A549 (cell line): Measurements from ENCODE around the gene GRAP2. TPM values are rescaled to one million over a fixed set of nuclear protein-coding genes. Genes with fewer than 3 reads are reported as not detected.

Experiments used
- ATAC-seq, 2 experiments: fragments of 200-7000 bp in 1 of 2; fragments of >200 bp in 1 of 2; cut with Nextera tagmentation in 1 of 2; cut with Tn5 transposase in 1 of 2; 3 replicates each; pipeline versions ENCODE4 v1.8.0 to v1.9.1; 2018 to 2020; ENCODE audit warnings: mild to moderate bottlenecking in 1 of 2, moderate library complexity in 1 of 2
- CTCF ChIA-PET: fragments of 300-600 bp; sonication (Branson Sonifier 250); formaldehyde crosslinking; extraction: SDS; loops from one replicate; lab custom pipeline; 2021; ENCODE audit warnings: antibody characterized with exemption, inconsistent platforms; lab: Yijun Ruan, JAX
- POLR2A ChIA-PET: fragments of 350-600 bp; formaldehyde crosslinking; extraction: SDS; loops from one replicate; lab custom pipeline; 2021; ENCODE audit warnings: antibody characterized with exemption, inconsistent platforms; lab: Yijun Ruan, JAX
- DNase-seq, 2 experiments: peaks; one replicate each; pipeline versions ENCODE4 v3.0.0 to v3.0.0-alpha.2; 2011 to 2016; ENCODE audit warnings: low read depth in 1 of 2, low spot score in 1 of 2
- FAIRE-seq: peaks from 2 replicates; lab custom pipeline; 2011; peaks lifted over from hg19 to GRCh38; lab: Jason Lieb, UNC
- H3K27ac ChIP-seq, 2 experiments: fragments of >200 bp; sonication (Bioruptor Twin); formaldehyde crosslinking; 3 replicates each; pipeline ENCODE4 v1.5.1; 2016 to 2017
- H3K4me1 ChIP-seq: fragments of >200 bp; sonication (Bioruptor Twin); formaldehyde crosslinking; 3 replicates; pipeline ENCODE4 v1.6.1; 2016
- H3K4me2 ChIP-seq: fragments of >200 bp; sonication (Bioruptor Twin); formaldehyde crosslinking; 3 replicates; pipeline ENCODE4 v1.6.1; 2016
- H3K4me3 ChIP-seq: fragments of >200 bp; sonication (Bioruptor Twin); formaldehyde crosslinking; 3 replicates; pipeline ENCODE4 v1.5.1; 2016
- H3K9me3 ChIP-seq: fragments of >200 bp; sonication (Bioruptor Twin); formaldehyde crosslinking; 3 replicates; pipeline ENCODE4 v1.6.1; 2016
- CBX8 ChIP-seq: fragments of 200-600 bp; sonication (generic); IDR thresholded peaks from 2 replicates; pipeline ENCODE4 v1.6.1; 2016
- CHD2 ChIP-seq: fragments of 150-350 bp; IDR thresholded peaks from 2 replicates; pipeline ENCODE4 v1.6.1; 2014; ENCODE audit warnings: low read length; ENCODE audit not compliant: partially characterized antibody
- EHMT2 ChIP-seq: fragments of 200-600 bp; sonication (generic); IDR thresholded peaks from 2 replicates; pipeline ENCODE4 v1.6.1; 2016; ENCODE audit warnings: antibody characterized with exemption, low read depth, mild to moderate bottlenecking, moderate library complexity
- EP300 ChIP-seq, 2 experiments: fragments of >200 bp; sonication (Bioruptor Twin); formaldehyde crosslinking; IDR thresholded peaks; 2 replicates in 1 of 2; 3 replicates in 1 of 2; pipeline ENCODE4 v1.6.1; 2016 to 2017
- FOSL2 ChIP-seq, 2 experiments: fragments of 450-650 bp in 1 of 2; fragments of >200 bp in 1 of 2; sonication (Bioruptor Twin) in 1 of 2; formaldehyde crosslinking; IDR thresholded peaks; 2 replicates each; pipeline versions ENCODE4 v1.5.0 to v1.6.1; 2016 to 2020; ENCODE audit warnings: mild to moderate bottlenecking in 1 of 2, moderate library complexity in 1 of 2
- FOXS1 ChIP-seq: fragments of 250-450 bp; sonication (Bioruptor Pico); IDR thresholded peaks from 2 replicates; pipeline ENCODE4 v1.5.0; 2020; ENCODE audit warnings: mild to moderate bottlenecking, moderate library complexity
- HEYL ChIP-seq: fragments of 250-450 bp; sonication (Bioruptor Pico); IDR thresholded peaks from 2 replicates; pipeline ENCODE4 v1.8.0; 2021; ENCODE audit warnings: mild to moderate bottlenecking, moderate library complexity
- HOXA7 ChIP-seq: fragments of 250-450 bp; sonication (Bioruptor Pico); IDR thresholded peaks from 2 replicates; pipeline ENCODE4 v1.5.0; 2020; ENCODE audit warnings: mild to moderate bottlenecking, moderate library complexity
- MAFK ChIP-seq: fragments of 450-650 bp; IDR thresholded peaks from 2 replicates; pipeline ENCODE4 v1.6.1; 2014; ENCODE audit not compliant: partially characterized antibody
- NR3C1 ChIP-seq: fragments of >200 bp; sonication (Bioruptor Twin); formaldehyde crosslinking; IDR thresholded peaks from 3 replicates; pipeline ENCODE4 v1.6.1; 2017
- POLR2A ChIP-seq: IDR thresholded peaks from 2 replicates; pipeline ENCODE4 v1.6.1; 2012; ENCODE audit warnings: mild to moderate bottlenecking, low read length
- RARB ChIP-seq: fragments of 250-450 bp; sonication (Bioruptor Pico); IDR thresholded peaks from 2 replicates; pipeline ENCODE4 v1.8.0; 2021; ENCODE audit warnings: mild to moderate bottlenecking, moderate library complexity
- RCOR1 ChIP-seq: fragments of 150-350 bp; IDR thresholded peaks from 2 replicates; pipeline ENCODE4 v1.6.1; 2014; ENCODE audit warnings: antibody characterized with exemption, low read length, low read depth
- TP53 ChIP-seq: fragments of 250-450 bp; sonication (Bioruptor Pico); IDR thresholded peaks from 2 replicates; pipeline ENCODE4 v1.5.0; 2021; ENCODE audit warnings: mild to moderate bottlenecking, moderate library complexity
- USF2 ChIP-seq: fragments of 450-650 bp; IDR thresholded peaks from 2 replicates; pipeline ENCODE4 v1.6.1; 2014; ENCODE audit warnings: antibody characterized with exemption
- ZFP36 ChIP-seq: fragments of 450-650 bp; IDR thresholded peaks from 2 replicates; pipeline ENCODE4 v1.6.1; 2014; ENCODE audit warnings: borderline replicate concordance; ENCODE audit not compliant: partially characterized antibody
- ZNF302 ChIP-seq: fragments of 250-450 bp; sonication (Bioruptor Pico); IDR thresholded peaks from 2 replicates; pipeline ENCODE4 v1.9.0; 2021; ENCODE audit warnings: inconsistent platforms, mild to moderate bottlenecking, moderate library complexity
- WGBS: methylation state at CpG from one replicate; pipeline ENCODE4 v1.1.6; 2017; ENCODE audit errors: missing lambda C conversion rate; 5-methylcytosine and 5-hydroxymethylcytosine counted together
- polyA plus RNA-seq, 4 experiments: library from polyadenylated mRNA; depleted of rRNA in 3 of 4; stranded (reverse); fragments of >200 nt; fragmentation: RNase III in 1 of 4; extraction: RNeasy Plus Mini Kit Qiagen cat#74134 plus additional on column Dnase treatment in 1 of 4; gene quantifications; 2 replicates in 3 of 4; 3 replicates in 1 of 4; pipeline ENCODE4 v1.2.3, GENCODE V29; 2011 to 2017
- TF ChIP-seq, protein P1 (sequence below): fragments of 250-450 bp; sonication (Bioruptor Pico); IDR thresholded peaks from 2 replicates; pipeline ENCODE4 v1.5.0; 2021; ENCODE audit warnings: mild to moderate bottlenecking, moderate library complexity, borderline replicate concordance
- TF ChIP-seq, protein P2 (sequence below): fragments of 250-450 bp; sonication (Bioruptor Pico); IDR thresholded peaks from 2 replicates; pipeline ENCODE4 v1.5.0; 2020; ENCODE audit warnings: low read depth, mild to moderate bottlenecking, moderate library complexity
- TF ChIP-seq, protein P3 (sequence below): IDR thresholded peaks from 2 replicates; pipeline ENCODE4 v1.6.1; 2012
- TF ChIP-seq, protein P4 (sequence below): fragments of 150-350 bp; IDR thresholded peaks from 2 replicates; pipeline ENCODE4 v1.6.1; 2014; ENCODE audit warnings: low read depth, mild to moderate bottlenecking, low read length

GRAP2 gene
- polyA plus RNA-seq, 2 of the 4 experiments (the other 2 are of a cell fraction), result not detected

DNA sequence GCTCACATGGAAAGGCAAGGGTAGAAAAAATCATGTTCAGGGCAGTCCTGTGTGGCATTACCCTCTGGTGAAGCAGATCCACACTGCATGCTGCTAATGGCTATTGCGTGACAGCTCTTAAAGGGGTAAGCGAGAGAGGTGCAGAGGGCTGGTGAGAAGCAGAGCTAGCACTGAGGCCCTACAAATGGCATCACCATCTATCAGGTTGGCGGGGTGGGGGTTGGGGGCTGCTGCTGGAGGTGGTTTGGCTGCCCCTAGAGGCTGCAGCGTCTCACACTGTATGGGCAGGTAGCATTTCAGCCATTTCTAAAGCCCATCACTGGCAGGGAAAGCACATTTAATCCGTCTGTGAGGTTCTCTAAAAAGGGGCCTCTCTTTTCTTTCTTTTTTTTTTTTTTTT, 42.5 kb downstream of the GRAP2 start:
- DNase-seq (no peak), FAIRE-seq (no peak), ATAC-seq (peak; percentile 54 to 58; a peak in 2 of 6 replicates)
- ChIA-PET CTCF (interaction anchor here (0.7 to 1.4 kb wide), 4 partner anchors 10 to 36 kb away, joined by 3 to 6 read pairs (median 4); no protein-coding TSS in a partner anchor), POLR2A (no interaction called here)
- H3K4me3 ChIP-seq, result no peak overlapping the region
- H3K27ac ChIP-seq, result no peak overlapping the region
- H3K4me2 ChIP-seq, result no peak overlapping the region
- TF ChIP-seq TP53 (CRISPR knock-in tag), result no peak
- no peak for TF ChIP-seq RARB (CRISPR knock-in tag)
- TF ChIP-seq CHD2, result no peak
- TF ChIP-seq FOXS1, result no peak
- TF ChIP-seq, protein P1, sequence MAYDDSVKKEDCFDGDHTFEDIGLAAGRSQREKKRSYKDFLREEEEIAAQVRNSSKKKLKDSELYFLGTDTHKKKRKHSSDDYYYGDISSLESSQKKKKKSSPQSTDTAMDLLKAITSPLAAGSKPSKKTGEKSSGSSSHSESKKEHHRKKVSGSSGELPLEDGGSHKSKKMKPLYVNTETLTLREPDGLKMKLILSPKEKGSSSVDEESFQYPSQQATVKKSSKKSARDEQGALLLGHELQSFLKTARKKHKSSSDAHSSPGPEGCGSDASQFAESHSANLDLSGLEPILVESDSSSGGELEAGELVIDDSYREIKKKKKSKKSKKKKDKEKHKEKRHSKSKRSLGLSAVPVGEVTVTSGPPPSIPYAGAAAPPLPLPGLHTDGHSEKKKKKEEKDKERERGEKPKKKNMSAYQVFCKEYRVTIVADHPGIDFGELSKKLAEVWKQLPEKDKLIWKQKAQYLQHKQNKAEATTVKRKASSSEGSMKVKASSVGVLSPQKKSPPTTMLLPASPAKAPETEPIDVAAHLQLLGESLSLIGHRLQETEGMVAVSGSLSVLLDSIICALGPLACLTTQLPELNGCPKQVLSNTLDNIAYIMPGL, result no peak
- TF ChIP-seq EHMT2, result no peak
- TF ChIP-seq POLR2A, result no peak
- TF ChIP-seq USF2, result no peak
- TF ChIP-seq, protein P2, sequence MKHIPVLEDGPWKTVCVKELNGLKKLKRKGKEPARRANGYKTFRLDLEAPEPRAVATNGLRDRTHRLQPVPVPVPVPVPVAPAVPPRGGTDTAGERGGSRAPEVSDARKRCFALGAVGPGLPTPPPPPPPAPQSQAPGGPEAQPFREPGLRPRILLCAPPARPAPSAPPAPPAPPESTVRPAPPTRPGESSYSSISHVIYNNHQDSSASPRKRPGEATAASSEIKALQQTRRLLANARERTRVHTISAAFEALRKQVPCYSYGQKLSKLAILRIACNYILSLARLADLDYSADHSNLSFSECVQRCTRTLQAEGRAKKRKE, result no peak
- TF ChIP-seq ZNF302 (CRISPR knock-in tag), result no peak
- no peak for TF ChIP-seq HOXA7 (CRISPR knock-in tag)
- TF ChIP-seq, all 56 proteins: peak for 0
- Histone ChIP-seq H3K4me1 (no peaks in the 10 kb centered on the region), H3K9me3 (no peaks in the 10 kb centered on the region)
- 53% methylated on average over 5 of the region's 5 CpGs for WGBS

- 63% methylated on average over 11 of the region's 11 CpGs for WGBS
- no peak for ATAC-seq
Measured at GRCh38 chr22:39943953-39944872, 43.3 kb downstream of the GRAP2 start.

More at GRCh38 chr22:39943953-39944872, 43.3 kb downstream of the GRAP2 start:
- H3K9me3 ChIP-seq, result no peaks in the 10 kb centered on the region
- H3K4me2 ChIP-seq, result no peak overlapping the region
- H3K4me1 ChIP-seq, result no peaks in the 10 kb centered on the region
- CTCF ChIA-PET, result interaction anchor here (0.6 to 0.9 kb wide), 3 partner anchors 27 to 37 kb away, joined by 3 to 6 read pairs (median 4); no protein-coding TSS in a partner anchor
- H3K4me3 ChIP-seq, result no peak overlapping the region
- no peak for DNase-seq
- TF ChIP-seq, protein P3, sequence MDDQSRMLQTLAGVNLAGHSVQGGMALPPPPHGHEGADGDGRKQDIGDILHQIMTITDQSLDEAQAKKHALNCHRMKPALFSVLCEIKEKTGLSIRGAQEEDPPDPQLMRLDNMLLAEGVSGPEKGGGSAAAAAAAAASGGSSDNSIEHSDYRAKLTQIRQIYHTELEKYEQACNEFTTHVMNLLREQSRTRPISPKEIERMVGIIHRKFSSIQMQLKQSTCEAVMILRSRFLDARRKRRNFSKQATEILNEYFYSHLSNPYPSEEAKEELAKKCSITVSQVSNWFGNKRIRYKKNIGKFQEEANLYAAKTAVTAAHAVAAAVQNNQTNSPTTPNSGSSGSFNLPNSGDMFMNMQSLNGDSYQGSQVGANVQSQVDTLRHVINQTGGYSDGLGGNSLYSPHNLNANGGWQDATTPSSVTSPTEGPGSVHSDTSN, result no peak
- TF ChIP-seq EP300 (IDR thresholded peaks at IDR 0.05), result no peak
- TF ChIP-seq, protein P4, sequence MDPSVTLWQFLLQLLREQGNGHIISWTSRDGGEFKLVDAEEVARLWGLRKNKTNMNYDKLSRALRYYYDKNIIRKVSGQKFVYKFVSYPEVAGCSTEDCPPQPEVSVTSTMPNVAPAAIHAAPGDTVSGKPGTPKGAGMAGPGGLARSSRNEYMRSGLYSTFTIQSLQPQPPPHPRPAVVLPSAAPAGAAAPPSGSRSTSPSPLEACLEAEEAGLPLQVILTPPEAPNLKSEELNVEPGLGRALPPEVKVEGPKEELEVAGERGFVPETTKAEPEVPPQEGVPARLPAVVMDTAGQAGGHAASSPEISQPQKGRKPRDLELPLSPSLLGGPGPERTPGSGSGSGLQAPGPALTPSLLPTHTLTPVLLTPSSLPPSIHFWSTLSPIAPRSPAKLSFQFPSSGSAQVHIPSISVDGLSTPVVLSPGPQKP, result no peak
- TF ChIP-seq ZFP36, result no peak
- TF ChIP-seq CBX8, result no peak
- TF ChIP-seq HEYL (CRISPR knock-in tag), result no peak
- no peak for TF ChIP-seq FOSL2 (IDR thresholded peaks at IDR 0.05)
- TF ChIP-seq FOSL2 (CRISPR knock-in tag; IDR thresholded peaks at IDR 0.05), result no peak
- TF ChIP-seq MAFK, result no peak
- TF ChIP-seq RCOR1, result no peak
- no peak for TF ChIP-seq NR3C1
- no peak for TF ChIP-seq ZNF302 (CRISPR knock-in tag)
- TF ChIP-seq, protein P2, result no peak
- no peak for FAIRE-seq
- H3K27ac ChIP-seq, result no peak overlapping the region
- POLR2A ChIA-PET, result no interaction called here
